Heart right ventricle (tissue), 16 donors: ENCODE data around the gene BARHL1. TPM values are rescaled to one million over a fixed set of nuclear protein-coding genes. Genes with fewer than 3 reads are reported as not detected.

Experiments used
- ATAC-seq, 8 donors: fragments of 200-7000 bp; cut with Tn5 transposase; one replicate each; pipeline ENCODE4 v1.9.1; 2020; ENCODE audit warnings: mild to moderate bottlenecking in 8 of 8, moderate library complexity in 8 of 8, moderate number of reproducible peaks in 1 of 8
- DNase-seq, 2 donors: peaks; one replicate each; pipeline ENCODE4 v3.0.0-alpha.2; 2020
- H3K27ac ChIP-seq, 10 donors: fragments of 200-600 bp; sonication (generic) in 2 of 10; one replicate each; pipeline versions ENCODE4 v1.5.0 to v1.8.0; 2020 to 2022; ENCODE audit warnings: mild to moderate bottlenecking in 3 of 10
- H3K27me3 ChIP-seq, 7 donors: fragments of 200-600 bp; one replicate each; pipeline ENCODE4 v1.8.0; 2021 to 2022; ENCODE audit warnings: mild to moderate bottlenecking in 2 of 7
- H3K36me3 ChIP-seq, 9 donors: fragments of 200-600 bp; sonication (generic) in 1 of 9; one replicate each; pipeline versions ENCODE4 v1.5.0 to v1.8.0; 2020 to 2022; ENCODE audit warnings: mild to moderate bottlenecking in 2 of 9
- H3K4me1 ChIP-seq, 9 donors: fragments of 200-600 bp; sonication (generic) in 1 of 9; one replicate each; pipeline versions ENCODE4 v1.5.0 to v1.8.0; 2020 to 2022; ENCODE audit warnings: mild to moderate bottlenecking in 4 of 9
- H3K4me3 ChIP-seq, 10 donors: fragments of 200-600 bp; sonication (generic) in 2 of 10; one replicate each; pipeline versions ENCODE4 v1.5.0 to v1.8.0; 2020 to 2022; ENCODE audit warnings: mild to moderate bottlenecking in 7 of 10, moderate library complexity in 2 of 10
- H3K9me3 ChIP-seq, 11 donors: fragments of 200-600 bp in 10 of 11; sonication (generic) in 2 of 11; one replicate each; pipeline versions ENCODE4 v1.5.0 to v1.8.0; 2013 to 2022; ENCODE audit warnings: mild to moderate bottlenecking in 2 of 11, control low read depth in 1 of 11, moderate library complexity in 1 of 11
- CTCF ChIP-seq, 9 donors: fragments of 200-600 bp; sonication (generic) in 2 of 9; IDR thresholded peaks; one replicate each; pipeline versions ENCODE4 v1.5.0 to v1.8.0; 2021 to 2022; ENCODE audit warnings: antibody characterized with exemption in 9 of 9, mild to moderate bottlenecking in 5 of 9, moderate library complexity in 1 of 9
- WGBS, 2 donors: extraction: QIAGEN DNeasy Blood & Tissue Kit; methylation state at CpG; one replicate each; pipeline ENCODE4 v1.1.7; 2013; ENCODE audit warnings: inconsistent platforms in 1 of 2; 5-methylcytosine and 5-hydroxymethylcytosine counted together
- intact Hi-C, 10 donors: fragments of 100-400 bp; cut with DNase I; formaldehyde crosslinking; loops; one replicate each; pipeline versions ENCODE4 v1.11.1 to v1.14.2; 2022
- polyA plus RNA-seq, 2 donors: library from polyadenylated mRNA; stranded (reverse); fragments of 200-250 nt; gene quantifications; one replicate each; pipeline ENCODE4 v1.2.3, GENCODE V29; 2013
- total RNA-seq, 10 donors: library from RNA; stranded (reverse); fragmentation: NEBNext Ultra II Directional in 3 of 10; extraction: Animal tissue kit (Norgen Biotek cat#: 25700) in 3 of 10; gene quantifications; one replicate each; pipeline versions ENCODE4 v1.2.1 to v1.2.4, GENCODE V29; 2021 to 2023
- donor health status: Arrhythmogenic right ventricular cardiomyopathy.
- donor health status: ischemic (EF 13 %, LVEDD 7.1; RV severe dilation, severe dysfunction).
- donor health status: healthy with polysubstance abuse.
- donor health status: DM: no; HTN: yes; CAD: no.
- donor health status: DM: no; HTN: no; CAD: no.
- donor health status: ischemic (EF 25% LVEDD 6.9; RV normal size, moderate dysfunction).
- donor health status: ischemic (EF 25% LVEDD 5.7; RV mildly dilated, moderate dysfunction).
- donor health status: healthy.
- donor health status: DM: yes; HTN: yes; CAD: no.
- donor health status: Ischemic cardiomyopathy.
- donor health status: ischemic (EF 35%, LVEDD 5.7; RV mildly dilated, moderate dysfunction).
- donor health status: nonischemic (EF 11% LVEDD 7.7; RV severe dilation, severe dysfunction).
- donor health status: DM: yes; HTN: yes; CAD: no.
- donor health status: PGD.
- donor health status: ischemic (EF 29% LVEDD 5.4; RV normal size, mild dysfunction).
- donor health status: nonischemic (EF 23%, LVEDD 6.1; RV moderate dilation, normal function).

The BARHL1 gene
- total and polyA plus RNA-seq, 12 donors = not detected

- TF ChIP-seq CTCF (IDR thresholded peaks at IDR 0.05) = no peak
- Histone ChIP-seq H3K36me3 (peaks cover 0 to 96% (median 36%) of the 10 kb centered on the region in 9 donors), H3K27ac (no peak overlapping the region), H3K27me3 (no peaks in the 10 kb centered on the region), H3K9me3 (no peaks in the 10 kb centered on the region), H3K4me3 (no peak overlapping the region), H3K4me1 (no peaks in the 10 kb centered on the region)
- intact Hi-C loops = no loop called here
- 93 to 95% methylated on average over 11 of the region's 11 CpGs for WGBS, 2 donors
- no peak for DNase-seq
- ATAC-seq = no peak
Measured at GRCh38 chr9:132627594-132627993, 45.2 kb downstream of the BARHL1 start.

GRCh38 chr9:132628746-132629145 is 46.3 kb downstream of the BARHL1 start:
- TF ChIP-seq CTCF (IDR thresholded peaks at IDR 0.05) = no peak
- no peaks in the 10 kb centered on the region for H3K27me3 ChIP-seq
- no peaks in the 10 kb centered on the region for H3K4me1 ChIP-seq
- H3K4me3 ChIP-seq = no peak overlapping the region
- no peak overlapping the region for H3K27ac ChIP-seq
- peaks cover 0 to 91% (median 36%) of the 10 kb centered on the region in 9 donors for H3K36me3 ChIP-seq
- intact Hi-C loops = no loop called here
- DNase-seq (no peak), ATAC-seq (no peak)
- no peaks in the 10 kb centered on the region for H3K9me3 ChIP-seq
- WGBS, 2 donors = 91 to 96% methylated on average over 8 of the region's 8 CpGs

DNA sequence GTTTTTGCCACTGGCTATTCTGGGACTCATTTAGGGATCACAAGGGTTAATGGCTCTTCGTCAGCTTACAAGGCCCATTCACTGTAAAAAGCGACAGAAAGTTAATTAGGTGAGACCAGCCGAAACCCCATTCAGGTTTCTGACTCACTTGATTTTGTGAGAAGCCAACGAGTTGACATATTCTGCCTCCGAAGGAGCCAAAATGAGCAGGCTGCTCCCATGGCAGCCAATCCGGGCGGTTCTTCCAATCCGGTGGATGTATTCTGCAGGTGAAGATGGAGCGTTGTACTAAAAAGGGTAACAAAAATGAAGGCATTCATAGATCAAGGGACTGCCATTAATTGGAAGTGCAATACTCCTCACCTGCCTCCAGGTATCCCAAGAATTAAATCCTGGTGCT is 47.7 kb downstream of the BARHL1 start:
- 93% methylated on average over 9 of the region's 9 CpGs for WGBS, 2 donors
- TF ChIP-seq CTCF (IDR thresholded peaks at IDR 0.05) = no peak
- Histone ChIP-seq H3K4me1 (no peaks in the 10 kb centered on the region), H3K4me3 (no peak overlapping the region), H3K9me3 (no peaks in the 10 kb centered on the region), H3K27ac (no peak overlapping the region), H3K27me3 (no peaks in the 10 kb centered on the region), H3K36me3 (peaks cover 0 to 77% (median 36%) of the 10 kb centered on the region in 9 donors)
- ATAC-seq (no peak), DNase-seq (no peak)
- intact Hi-C loops = no loop called here

DNA sequence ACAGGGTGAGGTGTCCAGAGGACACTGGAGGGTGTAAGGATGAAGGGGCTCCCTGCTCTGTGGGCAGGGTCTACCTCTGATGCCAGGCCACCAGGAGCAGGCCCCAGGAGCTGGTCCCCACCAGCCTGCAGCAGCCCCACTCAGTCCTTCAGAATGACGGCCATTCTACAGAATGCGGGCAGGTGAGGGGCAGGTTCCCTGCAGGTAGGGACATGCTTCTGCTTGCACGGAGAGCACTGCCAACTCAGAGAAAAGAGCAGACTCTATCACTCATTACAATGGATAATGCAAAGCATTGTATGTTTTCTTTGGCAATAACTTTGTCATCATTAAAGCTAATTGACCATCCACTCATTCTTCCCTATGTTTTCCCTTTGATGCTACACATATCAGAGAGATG is 48.4 kb downstream of the BARHL1 start:
- H3K4me1 ChIP-seq = no peaks in the 10 kb centered on the region
- TF ChIP-seq CTCF (IDR thresholded peaks at IDR 0.05) = no peak
- no peaks in the 10 kb centered on the region for H3K27me3 ChIP-seq
- intact Hi-C loops = no loop called here
- no peaks in the 10 kb centered on the region for H3K9me3 ChIP-seq
- H3K4me3 ChIP-seq = no peak overlapping the region
- 93 to 95% methylated on average over 3 of the region's 3 CpGs for WGBS, 2 donors
- no peak overlapping the region for H3K27ac ChIP-seq
- peaks cover 0 to 72% (median 36%) of the 10 kb centered on the region in 9 donors for H3K36me3 ChIP-seq
- DNase-seq (no peak), ATAC-seq (no peak)
